ENCODE results near the gene RNU1-2.
"Not testable (repeated sequence)": the region's sequence is repeated elsewhere in the genome, so short reads cannot be mapped to it uniquely, and the experiment has no call there.

RNU1-2 gene

GRCh38 chr1:16907870-16908758 lies 12.3 kb downstream of the RNU1-2 start:
- DNase-seq (ENCODE audit: low read depth in 2 of 2, low spot score in 1 of 2), result no peak

GRCh38 chr1:16911851-16912721 lies 16.3 kb downstream of the RNU1-2 start:
- not testable (repeated sequence) for DNase-seq (ENCODE audit: low read depth in 2 of 2, low spot score in 1 of 2)

DNA sequence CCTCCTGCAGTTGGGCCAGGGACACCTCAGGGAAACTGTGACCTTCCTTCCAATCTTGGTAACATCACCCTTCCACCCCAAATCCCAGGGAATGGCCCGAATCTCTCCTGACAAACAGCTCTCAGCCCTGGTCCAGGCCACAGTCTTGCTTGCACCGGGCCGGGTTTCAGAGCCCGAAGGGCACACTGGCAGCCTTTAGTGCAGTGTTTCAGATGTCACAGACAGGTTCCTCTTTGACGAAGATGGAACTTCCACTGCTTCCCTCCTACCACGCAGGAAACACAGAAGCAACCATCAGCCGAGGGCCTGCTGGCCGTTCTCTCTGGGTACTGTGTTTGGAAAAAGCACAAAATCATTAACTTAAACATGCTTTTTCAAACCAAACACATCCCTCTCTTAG lies 17.0 kb downstream of the RNU1-2 start:
- DNase-seq (ENCODE audit: low read depth in 2 of 2, low spot score in 1 of 2), result not testable (repeated sequence)

- no peak for DNase-seq (ENCODE audit: low read depth in 2 of 2, low spot score in 1 of 2)
Observed at GRCh38 chr1:16913181-16913832, 17.5 kb downstream of the RNU1-2 start.

GRCh38 chr1:16913833-16914662 lies 18.3 kb downstream of the RNU1-2 start:
- DNase-seq (ENCODE audit: low read depth in 2 of 2, low spot score in 1 of 2), result peak; percentile 80 to 89

DNA sequence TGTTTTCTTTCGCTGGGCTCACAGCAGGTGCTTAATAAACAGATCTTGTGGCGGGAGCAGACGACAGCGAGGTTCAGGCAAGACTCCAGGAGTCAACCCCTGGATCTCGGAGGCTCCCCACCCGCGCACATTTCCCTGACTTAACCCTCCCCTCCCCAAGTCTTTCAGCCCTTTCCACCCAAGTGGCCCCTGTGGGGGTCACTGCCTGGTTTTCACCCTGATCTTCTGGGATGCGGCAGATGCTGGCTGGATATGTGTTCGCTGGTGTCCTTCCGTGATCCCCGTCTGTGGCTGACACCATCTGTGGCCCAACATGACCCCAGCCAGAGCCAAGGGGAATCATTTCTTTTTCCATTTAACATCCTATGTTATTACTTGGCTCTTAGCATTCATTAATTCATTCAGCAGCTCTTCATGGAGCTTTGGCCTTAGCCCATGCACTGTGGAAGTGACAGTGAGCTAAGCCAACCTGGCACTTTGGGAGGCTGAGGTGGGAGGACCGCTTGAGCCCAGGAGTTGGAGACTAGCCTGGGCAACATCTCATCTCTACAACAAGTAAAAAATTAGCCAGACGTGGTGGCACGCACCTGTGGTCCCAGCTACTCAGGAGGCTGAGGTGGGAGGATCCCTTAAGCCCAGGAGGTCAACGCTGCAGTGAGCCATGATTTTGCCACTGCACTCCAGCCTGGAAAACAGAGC lies 19.3 kb downstream of the RNU1-2 start:
- not testable (repeated sequence) for DNase-seq (ENCODE audit: low read depth in 2 of 2, low spot score in 1 of 2)

DNA sequence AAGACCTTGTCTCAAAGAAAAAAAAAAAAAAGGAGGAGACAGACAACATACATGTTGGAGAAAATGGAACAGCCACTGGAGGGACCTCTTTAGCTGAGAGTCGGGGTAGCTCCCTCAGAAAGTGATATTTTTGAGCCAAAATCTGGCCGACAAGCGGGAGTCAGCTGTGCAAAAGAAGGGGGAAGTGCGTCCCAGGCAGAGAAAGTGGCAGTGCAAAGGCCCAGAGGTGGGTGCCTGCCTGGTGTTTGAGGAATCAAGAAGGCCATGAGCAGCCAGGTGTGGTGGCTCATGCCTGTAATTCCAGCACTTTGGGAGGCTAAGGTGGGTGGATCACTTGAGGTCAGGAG lies 19.8 kb downstream of the RNU1-2 start:
- DNase-seq (ENCODE audit: low read depth in 2 of 2, low spot score in 1 of 2), result no peak

DNA sequence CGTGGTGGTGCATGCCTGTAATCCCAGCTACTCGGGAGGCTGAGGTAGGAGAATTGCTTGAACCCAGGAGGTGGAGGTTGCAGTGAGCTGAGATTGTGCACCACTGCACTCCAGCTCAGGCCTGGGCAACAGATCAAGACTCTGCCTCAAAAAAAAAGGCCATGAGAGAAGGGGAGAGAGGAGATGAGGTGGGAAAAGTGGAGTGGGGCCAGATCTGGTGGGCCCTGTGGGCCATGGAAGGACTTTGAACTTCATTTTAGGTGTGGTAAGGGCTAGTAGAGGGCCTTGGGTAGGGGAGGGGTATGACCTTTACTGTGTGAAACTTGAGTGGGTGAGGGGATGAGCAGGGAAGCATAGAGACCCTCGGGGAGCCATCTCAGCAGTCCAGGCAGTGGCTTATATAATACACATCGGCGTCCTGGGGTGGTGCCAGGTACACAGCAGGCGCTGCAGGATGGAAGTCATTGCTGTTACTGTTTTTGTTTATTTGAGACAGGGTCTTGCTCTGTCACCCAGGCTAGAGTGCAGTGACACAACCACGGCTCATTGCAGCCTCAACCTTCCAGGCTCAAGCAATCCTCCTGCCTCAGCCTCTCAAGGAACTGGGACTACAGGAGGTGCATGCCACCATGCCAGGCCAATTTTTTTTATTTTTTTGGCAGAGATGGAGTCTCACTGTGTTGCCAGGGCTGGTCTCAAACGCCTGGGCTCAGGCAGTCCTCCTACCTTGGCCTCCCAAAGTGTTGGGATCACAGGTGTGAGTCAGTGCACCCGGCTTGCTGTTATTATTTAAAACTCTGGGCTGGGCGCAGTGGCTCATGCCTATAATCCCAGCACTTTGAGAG lies 20.5 kb downstream of the RNU1-2 start:
- DNase-seq (ENCODE audit: low read depth in 2 of 2, low spot score in 1 of 2), result not testable (repeated sequence)

DNA sequence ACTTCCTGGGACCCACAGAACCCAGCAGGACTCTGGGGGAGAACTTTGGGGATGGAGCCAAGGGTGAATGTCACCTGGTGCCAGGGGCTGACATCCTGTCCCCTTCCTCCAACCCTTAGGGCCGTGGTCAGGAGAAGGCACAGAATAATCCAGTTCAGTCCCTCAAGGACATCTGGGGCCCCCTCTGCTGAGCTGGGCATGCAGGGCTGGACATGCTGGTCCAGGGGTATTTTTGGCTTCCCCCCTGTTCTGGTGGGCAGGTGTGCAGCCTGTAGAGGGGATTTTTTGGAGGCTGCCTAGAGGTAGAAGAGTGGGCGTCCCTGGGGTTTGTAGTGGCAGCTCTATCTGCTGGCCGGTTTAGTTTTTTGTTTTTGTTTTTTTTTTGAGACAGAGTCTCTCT lies 22.6 kb downstream of the RNU1-2 start:
- no peak for DNase-seq (ENCODE audit: low read depth in 2 of 2, low spot score in 1 of 2)

DNA sequence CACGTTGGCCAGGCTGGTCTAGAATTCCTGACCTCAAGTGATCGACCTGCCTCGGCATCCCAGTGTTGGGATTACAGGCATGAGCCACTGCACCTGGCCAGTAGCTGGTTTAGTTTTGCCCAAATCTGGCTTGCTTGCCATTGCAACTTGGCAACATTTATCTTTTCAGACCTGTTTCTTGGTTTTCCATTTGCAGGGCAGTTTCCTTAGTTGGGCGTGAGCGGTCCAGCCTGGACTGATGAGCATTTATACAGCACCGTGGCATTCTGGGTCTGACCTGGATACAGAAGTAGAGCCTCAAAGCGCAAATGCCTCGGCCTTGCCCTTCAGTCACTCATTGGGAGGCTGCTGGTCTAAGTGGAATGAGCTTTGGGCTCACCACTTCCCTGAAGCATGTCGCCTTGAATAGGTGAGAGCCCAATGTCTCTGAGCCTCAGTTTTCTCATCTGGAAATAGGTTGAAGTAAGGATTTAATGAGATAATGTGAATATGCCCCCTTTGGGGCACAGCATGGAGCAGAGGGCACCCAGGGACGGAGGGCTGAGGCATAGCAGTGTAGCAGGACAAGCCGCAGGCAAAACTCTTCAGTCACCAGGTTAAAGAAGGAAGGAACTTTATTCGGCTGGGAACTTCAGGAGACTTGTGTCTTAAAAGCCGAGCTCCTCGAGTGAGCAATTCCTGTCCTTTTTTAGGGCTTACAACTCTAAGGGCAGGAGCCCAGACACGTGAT lies 23.3 kb downstream of the RNU1-2 start:
- DNase-seq (ENCODE audit: low read depth in 2 of 2, low spot score in 1 of 2), result not testable (repeated sequence)

GRCh38 chr1:16920951-16921350 lies 25.2 kb downstream of the RNU1-2 start:
- DNase-seq (ENCODE audit: low read depth in 2 of 2, low spot score in 1 of 2), result no peak

DNA sequence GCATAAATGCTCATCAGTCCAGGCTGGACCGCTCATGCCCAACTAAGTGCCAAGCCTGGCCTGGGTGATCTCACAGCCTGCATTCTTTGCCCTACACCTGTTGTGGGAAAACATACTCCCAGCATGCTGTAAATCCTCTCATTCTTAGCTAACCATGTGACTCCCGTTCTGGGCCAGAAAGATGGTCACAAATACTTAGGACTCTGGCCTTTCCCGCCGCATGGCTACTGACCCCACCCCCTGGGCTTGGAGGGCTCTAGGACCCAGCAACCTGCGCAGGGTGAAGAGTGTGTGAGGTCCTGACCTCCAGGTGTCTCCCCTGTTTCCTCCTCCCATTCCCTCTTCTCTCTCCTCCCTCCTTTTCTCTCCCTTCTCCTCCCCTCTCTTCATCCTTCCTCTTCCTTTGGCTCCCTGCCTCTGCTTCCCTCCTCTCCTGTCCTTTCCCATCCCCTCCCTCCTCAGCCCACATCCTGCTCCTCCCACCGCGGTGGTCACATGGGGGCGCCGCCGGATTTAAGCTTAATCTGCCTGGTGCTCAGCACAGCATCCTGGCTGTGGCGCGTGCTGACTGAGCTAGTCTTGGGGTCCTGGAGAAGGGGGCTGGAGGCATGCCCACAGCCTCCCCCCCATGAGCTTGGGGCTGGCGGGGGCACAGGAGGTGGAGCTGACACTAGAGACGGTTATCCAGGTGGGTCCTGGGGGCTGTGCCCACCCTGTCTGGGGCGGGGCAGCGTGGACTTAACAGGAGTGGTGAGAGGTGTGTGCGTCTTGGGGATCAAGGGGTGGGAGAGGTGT lies 25.8 kb downstream of the RNU1-2 start, which contains the start of gene CROCC:
TSS of gene CROCC (plus strand) at position 541 of the 795 bp plus-strand sequence. CDS start at position 629, 88 bp downstream.
- no peak for DNase-seq (ENCODE audit: low read depth in 2 of 2, low spot score in 1 of 2)

DNA sequence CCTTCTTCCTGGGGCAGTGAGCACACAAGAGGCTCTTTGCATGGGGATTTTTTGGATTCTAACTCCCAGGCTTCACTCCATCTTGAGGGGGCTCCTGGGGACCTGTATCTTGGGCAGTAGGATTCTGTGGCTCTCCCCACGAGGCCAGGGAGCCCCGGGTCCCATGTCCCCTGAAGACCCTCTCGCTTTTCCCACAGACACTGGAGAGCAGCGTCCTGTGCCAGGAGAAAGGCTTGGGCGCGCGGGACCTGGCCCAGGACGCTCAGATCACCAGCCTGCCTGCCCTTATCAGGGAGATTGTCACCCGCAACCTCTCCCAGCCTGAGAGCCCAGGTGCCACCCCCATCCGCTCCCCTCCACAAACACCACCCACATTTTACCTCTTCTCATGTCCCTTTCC lies 26.7 kb downstream of the RNU1-2 start:
- no peak for DNase-seq (ENCODE audit: low read depth in 2 of 2, low spot score in 1 of 2)

DNA sequence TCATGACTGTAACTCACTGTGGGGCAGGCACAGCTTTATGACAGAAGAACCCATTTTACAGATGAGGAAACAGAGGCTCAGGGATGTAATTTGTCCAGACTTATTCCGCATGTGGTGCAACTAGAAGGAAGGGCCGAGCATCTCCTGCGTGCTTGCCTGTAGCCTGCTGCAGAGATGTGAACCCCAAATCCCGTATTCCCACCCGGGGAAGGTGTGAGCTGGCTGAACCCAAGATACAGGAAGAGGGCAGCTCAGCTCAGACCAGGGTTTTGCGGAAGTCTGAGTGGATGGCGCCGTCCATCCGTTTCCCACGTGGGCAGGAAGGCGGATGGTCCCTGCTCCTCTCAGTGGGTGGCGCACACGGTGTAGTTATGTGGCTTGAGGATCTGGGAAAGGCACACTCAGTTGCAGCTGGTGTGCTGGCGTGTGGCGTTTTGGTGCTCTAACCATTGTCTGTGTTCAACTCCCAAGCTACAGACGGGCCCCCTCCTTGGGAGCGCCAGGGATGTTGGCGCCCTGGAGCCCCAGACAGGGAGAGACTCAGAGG lies 27.2 kb downstream of the RNU1-2 start:
- DNase-seq (ENCODE audit: low read depth in 2 of 2, low spot score in 1 of 2), result no peak

GRCh38 chr1:16924216-16924918 lies 28.6 kb downstream of the RNU1-2 start:
- no peak for DNase-seq (ENCODE audit: low read depth in 2 of 2, low spot score in 1 of 2)

- DNase-seq (ENCODE audit: low read depth in 2 of 2, low spot score in 1 of 2), result no peak
Observed at GRCh38 chr1:16924919-16925477, 29.2 kb downstream of the RNU1-2 start.
